OCI-LY7 (cell line): Measurements from ENCODE around the gene LRRFIP2. TPM values are rescaled to one million over a fixed set of nuclear protein-coding genes. Genes with fewer than 3 reads are reported as not detected.
"Not testable (repeated sequence)": the region's sequence is repeated elsewhere in the genome, so short reads cannot be mapped to it uniquely, and the experiment has no call there.

Experiments
- BruUV-seq: library from RNA; stranded (reverse); fragments of 400-500 nt; replicated peaks from 2 replicates; lab custom pipeline; 2021; lab: Mats Ljungman, UMichigan
- CTCF ChIA-PET: fragments of 300-600 bp; sonication (Branson Sonifier 250); formaldehyde crosslinking; loops from one replicate; lab custom pipeline; 2022; ENCODE audit warnings: antibody characterized with exemption; ENCODE audit not compliant: unreplicated experiment; lab: Charles Lee
- POLR2A ChIA-PET: fragments of 300-600 bp; sonication (Branson Sonifier 250); formaldehyde crosslinking; loops from one replicate; lab custom pipeline; 2022; ENCODE audit warnings: antibody characterized with exemption; lab: Charles Lee
- DNase-seq: peaks from one replicate; pipeline ENCODE4 v3.0.0-alpha.2; 2015; ENCODE audit warnings: low spot score
- H2AFZ ChIP-seq: fragments of 200-600 bp; sonication (generic), shearing (Covaris generic); 2 replicates; pipeline ENCODE4 v1.6.1; 2014; ENCODE audit warnings: mild to moderate bottlenecking, antibody characterized with exemption, low read length, moderate library complexity
- H3K27ac ChIP-seq: fragments of 200-600 bp; sonication (generic); 2 replicates; pipeline ENCODE4 v1.5.1; 2014; ENCODE audit warnings: mixed run types, low read depth, mild to moderate bottlenecking, moderate library complexity, low read length, inconsistent platforms; ENCODE audit not compliant: poor library complexity, severe bottlenecking
- H3K36me3 ChIP-seq: fragments of 200-600 bp; sonication (generic); 2 replicates; pipeline ENCODE4 v1.6.1; 2014; ENCODE audit warnings: mild to moderate bottlenecking, antibody characterized with exemption, low read length, moderate library complexity, mixed read lengths; ENCODE audit not compliant: insufficient read depth
- H3K4me1 ChIP-seq: fragments of 200-600 bp; sonication (generic); 2 replicates; pipeline ENCODE4 v1.5.1; 2014; ENCODE audit warnings: mild to moderate bottlenecking, low read length; ENCODE audit not compliant: insufficient read depth, poor library complexity, severe bottlenecking
- H3K4me2 ChIP-seq: fragments of 200-600 bp; sonication (generic); 2 replicates; pipeline ENCODE4 v1.6.1; 2014; ENCODE audit warnings: mild to moderate bottlenecking, low read length
- H3K4me3 ChIP-seq: fragments of 200-600 bp; sonication (generic); 2 replicates; pipeline ENCODE4 v1.5.1; 2014; ENCODE audit warnings: mild to moderate bottlenecking, low read depth, low read length; ENCODE audit not compliant: poor library complexity, severe bottlenecking
- H3K79me2 ChIP-seq: fragments of 200-600 bp; sonication (generic); 2 replicates; pipeline ENCODE4 v1.6.1; 2016; ENCODE audit warnings: low read depth, mild to moderate bottlenecking, low read length, moderate library complexity, mixed read lengths; ENCODE audit not compliant: insufficient read depth
- H3K9me2 ChIP-seq: fragments of 200-600 bp; sonication (generic); 2 replicates; pipeline ENCODE4 v1.6.1; 2016; ENCODE audit warnings: mild to moderate bottlenecking, low read length, mixed read lengths; ENCODE audit not compliant: insufficient read depth
- H3K9me3 ChIP-seq: fragments of 200-600 bp; sonication (generic); 2 replicates; pipeline ENCODE4 v1.6.1; 2014; ENCODE audit warnings: mild to moderate bottlenecking, mixed run types, low read length, mixed read lengths
- H4K20me1 ChIP-seq: fragments of 200-600 bp; sonication (generic); 2 replicates; pipeline ENCODE4 v1.6.1; 2014; ENCODE audit warnings: mild to moderate bottlenecking, antibody characterized with exemption, low read length, moderate library complexity, mixed read lengths; ENCODE audit not compliant: insufficient read depth
- EZH2phosphoT487 ChIP-seq: fragments of 200-600 bp; sonication (generic); IDR thresholded peaks from 2 replicates; pipeline ENCODE4 v1.6.1; 2018; ENCODE audit warnings: low read depth, borderline replicate concordance, mild to moderate bottlenecking, mixed run types, antibody characterized with exemption, low read length, moderate library complexity, mixed read lengths
- intact Hi-C: fragments of 100-400 bp; cut with micrococcal nuclease; formaldehyde crosslinking; loops from one replicate; pipeline ENCODE4 v1.10.0; 2022; ENCODE audit not compliant: unreplicated experiment
- total RNA-seq, 2 experiments: library from RNA; depleted of rRNA in 1 of 2; stranded (reverse); fragments of >200 nt in 1 of 2; shearing (Covaris generic) in 1 of 2; gene quantifications; 2 replicates each; pipeline ENCODE4 v1.2.3, GENCODE V29; 2014 to 2022

The LRRFIP2 gene
- total RNA-seq, 2 experiments from 2014 or later = 23.7 to 37.3 TPM

DNA sequence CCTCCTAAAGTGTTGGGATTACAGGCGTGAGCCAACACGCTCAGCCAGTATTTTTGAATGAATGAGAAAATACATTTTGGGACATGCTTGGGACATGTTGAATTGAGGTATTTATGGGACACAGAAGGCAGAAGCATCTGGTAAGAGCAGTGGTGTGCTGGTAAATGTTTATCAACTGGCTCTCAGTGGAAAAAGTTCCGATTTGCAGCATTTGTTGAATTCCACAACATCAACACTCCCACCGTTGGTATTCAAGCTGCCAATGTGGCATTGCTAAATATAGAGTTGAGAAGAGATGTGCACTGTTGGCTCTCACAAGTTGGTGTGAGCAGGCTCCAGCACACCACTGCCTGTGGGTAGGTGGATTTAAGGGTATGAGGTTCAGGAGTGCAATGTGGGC lies 35.8 kb upstream of the LRRFIP2 start:
- no peaks in the 10 kb centered on the region for H3K4me1 ChIP-seq
- TF ChIP-seq EZH2phosphoT487 = no peak
- no peaks in the 10 kb centered on the region for H3K9me3 ChIP-seq
- no peaks in the 10 kb centered on the region for H3K36me3 ChIP-seq
- H3K9me2 ChIP-seq = no peaks in the 10 kb centered on the region
- DNase-seq = no peak
- CTCF ChIA-PET = no interaction called here
- H4K20me1 ChIP-seq = no peaks in the 10 kb centered on the region
- intact Hi-C loops = loop anchor here (10.0 kb wide), 1 partner anchor 155 kb away; no protein-coding TSS in a partner anchor
- H3K27ac ChIP-seq = no peak overlapping the region
- no peak overlapping the region for H3K4me3 ChIP-seq
- H2AFZ ChIP-seq = no peak overlapping the region
- H3K79me2 ChIP-seq = no peaks in the 10 kb centered on the region
- BruUV-seq = no TSS peak
- no peak overlapping the region for H3K4me2 ChIP-seq
- POLR2A ChIA-PET = no interaction called here

DNA sequence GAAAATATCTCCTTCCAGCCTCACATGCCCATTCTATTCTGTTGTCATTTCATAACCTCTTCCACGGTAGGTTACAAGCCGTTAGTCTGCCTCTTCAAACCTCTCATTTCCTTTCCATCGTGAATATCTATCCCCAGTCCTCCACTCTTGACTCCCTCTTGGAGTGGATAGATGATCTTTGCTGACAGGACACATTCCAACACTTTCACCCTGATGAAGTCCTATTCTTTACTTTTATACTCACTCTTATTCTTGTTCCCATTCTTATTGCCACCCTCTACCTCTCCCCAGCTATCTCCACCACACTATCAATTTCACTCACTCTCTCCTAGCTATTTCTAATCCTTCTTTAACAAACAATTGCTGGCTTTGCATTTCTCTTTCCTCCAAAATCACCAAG lies 34.2 kb upstream of the LRRFIP2 start:
- POLR2A ChIA-PET = interaction anchor here (0.6 kb wide), 1 partner anchor 47 kb away, joined by 3 read pairs; no protein-coding TSS in a partner anchor
- H3K4me2 ChIP-seq, BruUV-seq, H3K27ac ChIP-seq, CTCF ChIA-PET, H3K4me1 ChIP-seq, H3K9me2 ChIP-seq, DNase-seq, intact Hi-C loops, H2AFZ ChIP-seq, H3K79me2 ChIP-seq, H4K20me1 ChIP-seq, H3K36me3 ChIP-seq, H3K9me3 ChIP-seq, H3K4me3 ChIP-seq: not testable (repeated sequence)

DNA sequence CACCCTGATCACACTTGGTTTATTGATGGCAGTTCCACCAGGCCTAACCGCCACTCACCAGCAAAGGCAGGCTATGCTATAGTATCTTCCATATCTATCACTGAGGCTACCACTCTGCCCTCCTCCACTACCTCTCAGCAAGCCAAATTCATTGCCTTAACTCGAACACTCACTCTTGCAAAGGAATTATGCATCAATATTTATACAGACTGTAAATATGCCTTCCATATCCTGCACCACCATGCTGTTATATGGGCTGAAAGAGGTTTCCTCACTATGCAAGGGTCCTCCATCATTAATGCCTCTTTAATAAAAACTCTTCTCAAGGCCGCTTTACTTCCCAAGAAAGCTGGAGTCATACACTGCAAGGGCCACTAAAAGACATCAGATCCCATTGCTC lies 33.6 kb upstream of the LRRFIP2 start:
- H4K20me1 ChIP-seq, H2AFZ ChIP-seq, H3K4me1 ChIP-seq, BruUV-seq, H3K4me2 ChIP-seq, H3K27ac ChIP-seq, DNase-seq, H3K4me3 ChIP-seq, intact Hi-C loops, H3K9me2 ChIP-seq, H3K79me2 ChIP-seq, H3K9me3 ChIP-seq, H3K36me3 ChIP-seq, CTCF ChIA-PET: not testable (repeated sequence)
- POLR2A ChIA-PET = interaction anchor here (0.6 kb wide), 1 partner anchor 46 kb away, joined by 3 read pairs; no protein-coding TSS in a partner anchor

DNA sequence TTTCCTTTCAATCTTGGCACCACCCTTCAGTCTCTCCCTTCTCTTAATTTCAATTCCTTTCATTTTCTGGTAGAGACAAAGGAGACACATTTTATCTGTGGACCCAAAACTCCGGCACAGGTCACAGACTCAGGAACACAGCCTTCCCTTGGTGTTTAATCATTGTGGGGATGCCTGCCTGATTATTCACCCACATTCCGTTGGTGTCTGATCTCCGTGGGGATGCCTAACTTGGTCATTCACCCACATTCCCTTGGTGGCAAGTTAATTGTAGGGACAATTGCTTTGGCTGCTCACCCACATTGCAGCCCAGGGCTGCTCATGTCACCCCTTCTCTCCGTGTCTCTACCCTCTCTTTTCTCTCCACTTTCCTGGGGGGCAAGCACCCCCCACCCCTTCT lies 31.7 kb upstream of the LRRFIP2 start:
- BruUV-seq, CTCF ChIA-PET, H2AFZ ChIP-seq, H3K4me1 ChIP-seq, H4K20me1 ChIP-seq, DNase-seq, H3K4me3 ChIP-seq, H3K9me3 ChIP-seq, intact Hi-C loops, H3K27ac ChIP-seq, POLR2A ChIA-PET, H3K36me3 ChIP-seq, H3K9me2 ChIP-seq, H3K79me2 ChIP-seq, H3K4me2 ChIP-seq: not testable (repeated sequence)
